Mucosa of descending colon (tissue), 3 donors: ENCODE data around the gene KCP. TPM values are rescaled to one million over a fixed set of nuclear protein-coding genes. Genes with fewer than 3 reads are reported as not detected.

Source experiments
- ATAC-seq: fragments of 200-7000 bp; cut with Tn5 transposase; one replicate; pipeline ENCODE4 v1.9.1; 2020; ENCODE audit warnings: mild to moderate bottlenecking, moderate library complexity
- DNase-seq, 3 donors: peaks; one replicate each; pipeline ENCODE4 v3.0.0-alpha.2; 2020
- H3K36me3 ChIP-seq: fragments of 200-600 bp; one replicate; pipeline ENCODE4 v1.8.0; 2021; ENCODE audit warnings: low read depth, mild to moderate bottlenecking
- H3K4me1 ChIP-seq: fragments of 200-600 bp; one replicate; pipeline ENCODE4 v1.8.0; 2021; ENCODE audit warnings: low read depth, mild to moderate bottlenecking
- H3K4me3 ChIP-seq: fragments of 200-600 bp; one replicate; pipeline ENCODE4 v1.8.0; 2021; ENCODE audit warnings: mild to moderate bottlenecking
- H3K9me3 ChIP-seq: fragments of 200-600 bp; one replicate; pipeline ENCODE4 v1.8.0; 2021; ENCODE audit warnings: mild to moderate bottlenecking
- CTCF ChIP-seq: fragments of 200-600 bp; IDR thresholded peaks from one replicate; pipeline ENCODE4 v1.8.0; 2022; ENCODE audit warnings: antibody characterized with exemption, mild to moderate bottlenecking
- intact Hi-C, 2 donors: fragments of 100-400 bp; cut with DNase I in 1 of 2; cut with micrococcal nuclease in 1 of 2; formaldehyde crosslinking; loops; one replicate each; pipeline versions ENCODE4 v1.11.0 to v1.11.1; 2022; cut with DNase I, micrococcal nuclease
- total RNA-seq, 3 donors: library from RNA; stranded (reverse); fragmentation: NEBNext Ultra II Directional in 2 of 3; extraction: Animal tissue kit (Norgen Biotek cat#: 25700) in 2 of 3; gene quantifications; one replicate each; pipeline versions ENCODE4 v1.2.1 to v1.2.4, GENCODE V29; 2021 to 2023
- donor health status: DM: no; HTN: no; CAD: no; lungs with moderate emphysema.
- donor health status: DM: no; HTN: no; CAD: no.
- donor health status: DM: no; HTN: yes; CAD: no.

KCP gene
- total RNA-seq, 3 donors from 2014 or later: 0.47 to 1.7 (median 1.4) TPM

GRCh38 chr7:128847721-128848211 lies 62.7 kb downstream of the KCP start:
- Histone ChIP-seq H3K4me1 (no peaks in the 10 kb centered on the region), H3K4me3 (no peak overlapping the region), H3K9me3 (no peaks in the 10 kb centered on the region), H3K36me3 (no peaks in the 10 kb centered on the region)
- DNase-seq: peak in 1 of 3 donors; percentile 32
- no peak for TF ChIP-seq CTCF
- ATAC-seq: no peak
- intact Hi-C loops: no loop called here

- TF ChIP-seq CTCF: no peak
- H3K36me3 ChIP-seq: no peaks in the 10 kb centered on the region
- intact Hi-C loops: no loop called here
- no peak for ATAC-seq
- H3K9me3 ChIP-seq: no peaks in the 10 kb centered on the region
- peak in 1 of 3 donors; percentile 34 for DNase-seq
- H3K4me1 ChIP-seq: no peaks in the 10 kb centered on the region
- H3K4me3 ChIP-seq: no peak overlapping the region
Observed at GRCh38 chr7:128846781-128847444, 63.6 kb downstream of the KCP start.

GRCh38 chr7:128845987-128846386 lies 64.5 kb downstream of the KCP start:
- intact Hi-C loops: no loop called here
- peak in 1 of 3 donors; percentile 48 for DNase-seq
- no peak for TF ChIP-seq CTCF
- no peak for ATAC-seq
- H3K9me3 ChIP-seq: no peaks in the 10 kb centered on the region
- H3K4me3 ChIP-seq: no peak overlapping the region
- no peaks in the 10 kb centered on the region for H3K4me1 ChIP-seq
- no peaks in the 10 kb centered on the region for H3K36me3 ChIP-seq

GRCh38 chr7:128845475-128845874 lies 65.0 kb downstream of the KCP start:
- Histone ChIP-seq H3K4me1 (no peaks in the 10 kb centered on the region), H3K9me3 (no peaks in the 10 kb centered on the region), H3K4me3 (no peak overlapping the region), H3K36me3 (no peaks in the 10 kb centered on the region)
- no peak for DNase-seq
- no peak for TF ChIP-seq CTCF
- intact Hi-C loops: no loop called here
- ATAC-seq: no peak

GRCh38 chr7:128844777-128845311 lies 65.7 kb downstream of the KCP start:
- intact Hi-C loops: no loop called here
- no peak for ATAC-seq
- no peak for TF ChIP-seq CTCF
- Histone ChIP-seq H3K36me3 (no peaks in the 10 kb centered on the region), H3K9me3 (no peaks in the 10 kb centered on the region), H3K4me3 (no peak overlapping the region), H3K4me1 (no peaks in the 10 kb centered on the region)
- peak in 1 of 3 donors; percentile 50 for DNase-seq
